ENCODE measurements around the gene B4GALT1.

The B4GALT1 gene

DNA sequence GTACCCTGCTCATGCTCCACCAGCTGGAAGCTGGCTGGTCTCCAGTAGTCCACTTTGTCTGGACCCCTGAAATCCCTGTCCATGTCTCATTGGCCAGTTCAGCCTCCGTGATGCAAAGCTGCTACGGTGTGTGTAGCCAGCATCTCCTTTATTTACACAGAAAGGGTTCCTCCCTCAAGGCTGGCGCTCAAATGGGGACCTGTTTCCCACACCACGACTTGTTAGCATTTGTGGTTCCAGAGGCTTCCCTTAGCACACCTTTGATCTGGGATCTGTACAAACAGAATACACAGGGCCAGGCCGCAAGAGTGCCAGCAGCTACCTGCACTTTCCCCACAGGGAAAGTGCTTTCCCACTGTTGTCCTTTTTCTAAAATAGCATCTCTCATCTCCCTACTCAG, 85.0 kb downstream of the B4GALT1 start:
- Histone ChIP-seq H3K4me3 (ENCODE audit: low read length in 2 of 2) (no peak overlapping the region), H3K4me1 (ENCODE audit: control insufficient read depth in 2 of 2, insufficient read depth in 2 of 2, low read length in 2 of 2) (peaks cover 4 to 9% of the 10 kb centered on the region in 2 donors), H3K9me3 (ENCODE audit: control insufficient read depth in 2 of 2, low read length in 2 of 2) (no peaks in the 10 kb centered on the region), H3K27ac (ENCODE audit: low read depth in 2 of 2, low read length in 2 of 2) (no peak overlapping the region), H3K36me3 (ENCODE audit: control insufficient read depth in 2 of 2, insufficient read depth in 2 of 2, low read length in 2 of 2) (no peaks in the 10 kb centered on the region), H3K9ac (ENCODE audit: low read depth in 1 of 2, low read length in 2 of 2) (peak overlapping the region in 1 of 2 donors; percentile 24), H3K27me3 (ENCODE audit: control insufficient read depth in 2 of 2, insufficient read depth in 2 of 2, low read length in 2 of 2) (no peaks in the 10 kb centered on the region)

DNA sequence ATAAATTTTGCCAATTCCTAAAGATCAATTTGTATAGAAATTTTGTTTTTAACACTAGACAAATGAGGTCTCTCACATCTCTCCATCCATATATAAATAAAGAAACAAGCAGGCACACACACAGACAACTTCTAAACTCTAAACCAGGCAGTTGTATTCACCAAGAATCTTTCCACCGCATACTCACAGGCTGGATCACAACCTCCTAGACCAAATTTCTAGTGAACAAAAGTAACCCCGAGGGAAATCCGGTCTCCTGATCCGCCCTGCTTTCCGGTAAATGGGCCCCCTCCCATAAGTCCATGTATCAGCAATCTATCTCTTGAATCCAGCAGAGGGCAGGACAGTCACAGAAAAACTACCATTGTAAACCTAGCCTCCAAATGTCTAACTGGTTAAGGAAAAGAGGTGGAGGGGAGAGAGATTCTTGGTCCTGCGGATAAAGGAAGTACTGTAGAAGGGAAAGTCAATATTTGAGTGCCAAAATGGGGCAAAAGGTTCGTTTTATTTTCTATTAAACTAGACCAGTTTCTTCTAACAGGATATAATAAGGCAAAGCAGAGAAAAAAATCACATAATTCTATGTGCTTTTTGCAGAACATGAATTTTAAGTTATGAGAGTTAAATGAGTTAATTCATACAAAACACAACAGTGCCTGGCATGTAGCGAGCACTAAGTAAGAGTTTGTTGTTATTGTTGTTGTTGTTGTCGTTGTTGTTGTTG, 85.8 kb downstream of the B4GALT1 start:
- Histone ChIP-seq H3K27ac (ENCODE audit: low read depth in 2 of 2, low read length in 2 of 2) (peak overlapping the region in 1 of 2 donors; percentile 1), H3K9me3 (ENCODE audit: control insufficient read depth in 2 of 2, low read length in 2 of 2) (no peaks in the 10 kb centered on the region), H3K4me3 (ENCODE audit: low read length in 2 of 2) (peak overlapping the region in 1 of 2 donors; percentile 37), H3K4me1 (ENCODE audit: control insufficient read depth in 2 of 2, insufficient read depth in 2 of 2, low read length in 2 of 2) (peaks cover 4 to 9% of the 10 kb centered on the region in 2 donors), H3K36me3 (ENCODE audit: control insufficient read depth in 2 of 2, insufficient read depth in 2 of 2, low read length in 2 of 2) (no peaks in the 10 kb centered on the region), H3K9ac (ENCODE audit: low read depth in 1 of 2, low read length in 2 of 2) (peak overlapping the region in 1 of 2 donors; percentile 56), H3K27me3 (ENCODE audit: control insufficient read depth in 2 of 2, insufficient read depth in 2 of 2, low read length in 2 of 2) (no peaks in the 10 kb centered on the region)

DNA sequence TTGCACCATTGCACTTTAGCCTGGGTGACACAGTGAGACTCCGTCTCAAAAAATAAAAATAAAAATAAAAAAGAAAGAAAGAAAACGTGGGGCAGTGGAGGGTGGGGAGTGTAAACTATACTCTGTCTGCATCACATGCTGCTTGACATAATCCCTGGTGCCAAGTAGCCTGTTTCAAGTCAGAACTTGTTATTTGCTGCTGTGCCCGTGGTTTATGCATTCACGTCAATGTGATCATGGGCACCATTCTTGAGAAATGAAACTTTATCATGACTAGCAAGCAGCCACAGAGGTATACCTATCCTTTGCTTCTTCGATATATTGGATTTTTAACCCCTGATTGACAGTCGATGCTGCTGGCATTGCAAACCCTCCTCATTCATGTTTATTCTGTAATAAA, 86.6 kb downstream of the B4GALT1 start:
- Histone ChIP-seq H3K9ac (ENCODE audit: low read depth in 1 of 2, low read length in 2 of 2) (no peak overlapping the region), H3K27ac (ENCODE audit: low read depth in 2 of 2, low read length in 2 of 2) (peak overlapping the region in 1 of 2 donors; percentile 1), H3K4me1 (ENCODE audit: control insufficient read depth in 2 of 2, insufficient read depth in 2 of 2, low read length in 2 of 2) (peaks cover 10 to 14% of the 10 kb centered on the region in 2 donors), H3K27me3 (ENCODE audit: control insufficient read depth in 2 of 2, insufficient read depth in 2 of 2, low read length in 2 of 2) (no peaks in the 10 kb centered on the region), H3K9me3 (ENCODE audit: control insufficient read depth in 2 of 2, low read length in 2 of 2) (no peaks in the 10 kb centered on the region), H3K4me3 (ENCODE audit: low read length in 2 of 2) (no peak overlapping the region), H3K36me3 (ENCODE audit: control insufficient read depth in 2 of 2, insufficient read depth in 2 of 2, low read length in 2 of 2) (no peaks in the 10 kb centered on the region)

DNA sequence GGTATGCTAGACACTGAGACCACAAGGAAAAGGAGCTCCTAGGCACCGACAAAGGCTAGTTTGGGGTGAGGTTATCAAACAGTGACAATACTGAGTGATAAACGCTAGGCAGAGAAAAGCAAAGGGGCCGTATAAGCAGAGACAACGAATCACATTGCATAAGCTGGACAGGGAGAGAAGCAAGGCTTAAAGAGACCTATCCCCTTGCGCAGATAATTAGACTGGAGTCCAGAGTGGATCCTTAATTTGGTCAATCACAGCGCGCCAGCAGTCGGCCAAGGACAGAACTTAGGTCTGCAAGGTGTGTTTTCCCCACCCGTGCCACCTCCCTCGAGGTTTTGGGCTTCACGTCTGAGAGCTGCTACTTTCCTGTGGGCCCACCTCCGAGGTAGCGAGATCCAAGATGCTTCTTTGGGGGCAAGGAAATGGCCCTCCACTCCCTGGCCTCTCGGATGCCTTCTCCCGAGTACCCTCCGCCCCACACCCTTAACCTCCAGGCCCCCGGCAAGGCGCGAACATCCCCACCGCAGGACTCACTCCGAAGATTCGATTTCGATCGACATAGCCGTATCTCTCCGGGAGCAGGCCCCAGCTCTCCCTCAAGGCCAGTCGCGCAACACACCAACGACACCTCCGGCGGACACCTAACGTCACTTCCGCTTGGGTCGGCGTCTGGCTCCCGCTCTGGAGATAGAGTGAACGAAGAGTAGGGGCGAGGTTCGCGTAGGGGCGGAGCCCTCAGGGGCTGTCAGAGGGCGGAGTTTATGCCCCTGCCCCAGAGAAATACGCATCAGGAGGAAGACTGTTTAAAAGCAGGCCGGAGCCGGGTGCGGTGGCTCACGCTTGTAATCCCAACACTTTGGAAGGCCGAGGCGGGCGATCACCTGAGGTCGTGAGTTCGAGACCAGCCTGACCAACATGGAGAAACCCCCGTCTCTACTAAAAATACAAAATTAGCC, 90.8 kb downstream of the B4GALT1 start, which contains the start of gene SMU1:
SMU1 (minus strand) TSS at position 629 of the 959 bp plus-strand sequence; CDS start at position 563, 66 bp downstream.
- Histone ChIP-seq H3K4me3 (ENCODE audit: low read length in 2 of 2) (peak within 1 kb of the TSS; percentile 94 to 95), H3K27ac (ENCODE audit: low read depth in 2 of 2, low read length in 2 of 2) (peak within 1 kb of the TSS; percentile 88 to 91), H3K4me1 (ENCODE audit: control insufficient read depth in 2 of 2, insufficient read depth in 2 of 2, low read length in 2 of 2) (peaks cover 10 to 11% of the 10 kb centered on the region in 2 donors), H3K9ac (ENCODE audit: low read depth in 1 of 2, low read length in 2 of 2) (peak within 1 kb of the TSS; percentile 93 to 95), H3K9me3 (ENCODE audit: control insufficient read depth in 2 of 2, low read length in 2 of 2) (no peaks in the 10 kb centered on the region), H3K36me3 (ENCODE audit: control insufficient read depth in 2 of 2, insufficient read depth in 2 of 2, low read length in 2 of 2) (peaks cover 4 to 19% of the 10 kb centered on the region in 2 donors), H3K27me3 (ENCODE audit: control insufficient read depth in 2 of 2, insufficient read depth in 2 of 2, low read length in 2 of 2) (no peaks in the 10 kb centered on the region)

DNA sequence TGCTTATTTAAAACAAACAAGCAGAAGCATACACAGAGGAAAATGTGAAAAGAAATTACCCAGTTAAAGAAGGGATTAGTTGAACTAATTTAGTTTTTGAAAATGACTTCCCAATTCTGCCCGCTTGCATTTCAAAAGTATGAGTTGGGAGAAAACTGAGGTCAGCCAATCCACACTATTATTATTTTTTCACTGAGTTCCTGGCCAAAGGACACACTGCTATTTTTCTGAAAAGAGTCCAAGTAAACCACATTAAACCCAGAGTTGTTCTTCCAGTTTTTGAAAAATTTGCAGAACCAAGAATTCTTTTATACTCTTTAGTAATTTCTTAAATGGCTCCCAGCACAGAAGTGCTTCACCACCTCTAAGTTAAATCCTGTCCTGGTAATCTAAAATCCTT, 98.1 kb downstream of the B4GALT1 start:
- peaks cover 28 to 77% of the 10 kb centered on the region in 2 donors for H3K36me3 ChIP-seq (ENCODE audit: control insufficient read depth in 2 of 2, insufficient read depth in 2 of 2, low read length in 2 of 2)
- no peak overlapping the region for H3K9ac ChIP-seq (ENCODE audit: low read depth in 1 of 2, low read length in 2 of 2)
- H3K4me1 ChIP-seq (ENCODE audit: control insufficient read depth in 2 of 2, insufficient read depth in 2 of 2, low read length in 2 of 2): peaks cover 0 to 5% of the 10 kb centered on the region in 2 donors
- H3K27me3 ChIP-seq (ENCODE audit: control insufficient read depth in 2 of 2, insufficient read depth in 2 of 2, low read length in 2 of 2): no peaks in the 10 kb centered on the region
- H3K4me3 ChIP-seq (ENCODE audit: low read length in 2 of 2): no peak overlapping the region
- H3K9me3 ChIP-seq (ENCODE audit: control insufficient read depth in 2 of 2, low read length in 2 of 2): no peaks in the 10 kb centered on the region
- no peak overlapping the region for H3K27ac ChIP-seq (ENCODE audit: low read depth in 2 of 2, low read length in 2 of 2)

DNA sequence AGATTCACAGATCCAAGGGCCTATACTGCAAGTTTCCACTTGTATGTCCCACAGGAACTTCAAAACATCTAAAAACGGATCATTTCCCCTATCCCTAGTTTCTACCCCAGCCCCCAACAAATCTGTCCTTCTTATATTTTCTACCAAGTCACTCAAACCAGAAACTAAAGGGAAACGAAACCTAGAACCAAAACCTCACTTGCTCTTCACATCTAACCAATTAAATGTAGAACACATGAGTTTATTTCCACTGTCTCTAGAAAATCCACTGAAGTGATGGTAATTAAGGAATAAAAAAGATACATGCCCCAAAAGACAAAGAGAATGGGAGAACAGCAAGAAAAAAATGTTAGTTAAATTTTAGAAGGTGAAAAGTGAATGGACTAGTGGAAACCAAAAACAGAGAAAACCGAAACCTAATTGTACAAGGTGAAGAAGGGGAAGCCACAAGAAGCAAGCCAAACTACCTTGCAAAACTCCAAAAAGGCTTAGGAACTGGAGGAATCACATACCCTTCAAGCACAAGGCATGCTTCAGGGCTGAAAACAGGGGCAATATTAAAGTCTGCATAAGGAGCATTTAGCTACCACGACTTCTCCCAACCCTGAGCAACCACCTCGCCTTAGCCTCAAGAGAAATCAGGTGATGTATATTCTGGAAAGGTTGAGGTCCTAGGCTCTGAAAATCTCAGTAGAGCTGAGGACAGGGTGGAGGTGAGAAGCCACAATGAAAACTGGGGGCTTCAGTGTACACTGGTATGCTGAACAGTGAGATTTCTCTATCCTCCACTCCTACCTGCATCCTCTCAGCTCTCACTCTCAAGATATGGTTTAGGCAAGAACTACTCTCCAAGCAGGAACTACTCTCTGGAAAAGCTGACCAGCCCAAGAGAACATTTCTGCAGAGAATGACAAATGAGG, 101.7 kb downstream of the B4GALT1 start:
- no peaks in the 10 kb centered on the region for H3K9me3 ChIP-seq (ENCODE audit: control insufficient read depth in 2 of 2, low read length in 2 of 2)
- no peak overlapping the region for H3K9ac ChIP-seq (ENCODE audit: low read depth in 1 of 2, low read length in 2 of 2)
- peaks cover 47 to 71% of the 10 kb centered on the region in 2 donors for H3K36me3 ChIP-seq (ENCODE audit: control insufficient read depth in 2 of 2, insufficient read depth in 2 of 2, low read length in 2 of 2)
- no peaks in the 10 kb centered on the region for H3K27me3 ChIP-seq (ENCODE audit: control insufficient read depth in 2 of 2, insufficient read depth in 2 of 2, low read length in 2 of 2)
- no peak overlapping the region for H3K27ac ChIP-seq (ENCODE audit: low read depth in 2 of 2, low read length in 2 of 2)
- no peak overlapping the region for H3K4me3 ChIP-seq (ENCODE audit: low read length in 2 of 2)
- peaks cover 0 to 5% of the 10 kb centered on the region in 2 donors for H3K4me1 ChIP-seq (ENCODE audit: control insufficient read depth in 2 of 2, insufficient read depth in 2 of 2, low read length in 2 of 2)
